Measurements from ENCODE around the gene CX3CR1.
A peak's percentile ranks its signal among the peaks of the same experiment; 100 is the strongest.
"Not testable (repeated sequence)": the region's sequence is repeated elsewhere in the genome, so short reads cannot be mapped to it uniquely, and the experiment has no call there.

The CX3CR1 gene

DNA sequence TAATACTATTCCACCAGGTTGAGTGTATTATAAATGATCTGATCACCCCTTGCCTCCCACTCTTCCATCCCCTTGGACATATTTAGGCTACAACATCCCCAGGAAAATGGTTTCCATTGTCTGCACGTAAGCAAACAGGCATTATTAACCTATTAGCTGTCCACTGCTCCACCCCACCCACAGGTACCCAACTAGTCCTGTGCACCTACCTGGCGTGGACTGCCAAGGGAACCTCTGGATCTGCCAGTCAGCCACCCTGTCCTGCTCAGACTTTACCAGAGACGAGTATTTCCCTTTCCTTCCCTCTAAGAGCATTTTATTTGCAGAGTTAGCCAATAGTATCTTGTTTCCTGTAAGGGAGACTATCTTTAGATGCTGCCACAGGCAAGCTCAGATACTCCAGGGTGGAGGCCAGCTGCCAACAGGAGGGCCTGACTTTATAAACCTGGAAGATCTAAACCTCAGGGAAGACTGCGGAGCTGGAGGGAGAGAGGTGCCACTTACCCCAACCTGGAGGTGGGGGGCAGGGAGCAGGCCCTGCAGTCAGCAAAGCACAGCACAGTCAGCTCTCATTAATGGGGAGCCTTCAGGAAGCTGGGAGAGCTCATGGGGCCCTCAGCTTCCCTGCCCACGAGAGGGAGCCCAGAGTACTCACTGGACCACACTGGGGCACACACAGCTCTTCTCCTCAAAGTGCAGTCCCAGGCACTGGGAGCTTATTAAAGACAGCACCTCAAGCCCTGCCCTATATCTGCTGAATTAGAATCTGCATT is at the start of gene CX3CR1:
CX3CR1 (minus strand) TSS at position 292 of the 773 bp plus-strand sequence. CDS start 13,527 bp downstream, outside the sequence.
- DNase-seq (ENCODE audit: low spot score): peak; percentile 30

DNA sequence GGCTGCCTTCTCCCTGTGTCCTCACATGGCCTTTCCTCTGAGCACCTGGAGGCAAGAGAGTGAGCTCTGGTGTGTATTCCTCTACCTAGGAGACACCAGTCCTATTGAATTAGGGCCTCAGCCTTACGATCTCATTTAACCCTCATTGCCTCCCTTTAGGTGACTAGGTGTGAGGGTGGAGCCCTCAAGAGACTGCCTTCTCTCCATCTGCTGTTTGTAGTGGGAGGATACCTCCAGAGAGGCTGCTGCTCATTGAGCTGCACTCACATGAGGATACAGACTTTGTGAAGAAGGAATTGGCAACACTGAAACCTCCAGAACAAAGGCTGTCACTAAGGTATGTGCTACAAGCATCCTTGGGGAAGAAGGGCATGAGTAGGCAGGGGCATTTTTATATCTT is 49.7 kb upstream of the CX3CR1 start, which contains the start of gene CCR8:
CCR8 (plus strand) TSS at position 217 of the 400 bp plus-strand sequence. CDS start 2,623 bp downstream, outside the sequence.
- no peak for DNase-seq (ENCODE audit: low spot score)

DNA sequence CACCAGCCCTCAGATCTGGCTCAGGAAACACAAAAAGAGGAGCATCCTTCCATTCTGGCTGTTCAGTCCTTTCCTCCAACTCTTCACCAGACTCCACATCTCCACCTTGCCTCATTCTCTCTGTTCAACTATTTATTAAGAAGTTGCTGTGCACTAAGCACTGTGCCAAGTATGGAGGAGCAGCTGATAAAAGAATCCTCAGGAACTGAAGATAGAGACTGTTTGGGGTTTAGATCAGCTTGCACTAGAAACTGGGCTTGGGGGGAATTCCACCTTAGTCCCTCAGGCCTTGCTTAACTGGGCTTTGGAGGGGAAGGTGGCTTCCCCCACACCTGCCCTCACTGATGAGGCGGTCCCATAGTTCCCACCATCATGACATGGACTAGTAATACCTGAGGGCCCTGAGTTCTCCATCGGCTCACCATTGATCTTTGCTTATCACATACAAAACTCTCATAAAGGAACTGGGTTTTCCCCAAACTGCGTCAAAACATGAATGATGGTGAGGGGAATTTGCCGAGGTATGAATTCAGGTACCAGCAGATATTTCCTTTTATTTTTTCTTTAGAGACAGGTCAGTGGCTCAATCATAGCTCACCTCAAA is 48.0 kb upstream of the CX3CR1 start:
- DNase-seq (ENCODE audit: low spot score): no peak

DNA sequence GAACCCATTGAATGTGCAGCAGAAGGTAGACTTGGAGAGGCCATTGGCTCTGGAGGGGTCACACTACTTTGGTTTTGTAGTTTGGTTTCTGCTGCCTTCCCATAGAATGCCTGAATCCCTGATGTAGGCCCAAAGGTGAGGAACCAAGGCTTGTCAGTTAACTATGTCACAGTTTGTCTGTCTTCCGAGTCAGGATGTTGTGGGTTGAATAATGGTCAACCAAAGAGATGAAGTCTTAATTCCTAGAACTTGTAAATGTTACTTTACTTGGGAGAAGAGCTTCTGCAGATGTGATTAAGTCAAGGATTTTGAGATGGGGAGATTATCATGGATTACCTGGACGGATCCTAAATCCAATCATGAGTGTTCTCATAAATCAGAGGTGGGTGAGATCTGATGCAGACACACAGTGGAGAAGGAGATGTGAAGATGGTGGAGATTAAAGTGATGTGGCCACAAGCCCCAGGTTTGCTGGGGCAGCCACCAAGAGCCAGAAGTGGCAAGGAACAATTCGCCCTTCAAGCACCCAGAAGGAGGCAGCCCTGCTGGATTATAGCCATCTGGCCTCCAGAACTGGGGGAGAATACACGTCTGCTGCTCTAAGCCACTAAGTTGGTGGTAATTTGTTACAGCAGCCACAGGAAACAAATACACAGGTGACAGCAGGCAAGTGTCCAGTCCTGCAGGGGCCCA is 47.4 kb upstream of the CX3CR1 start:
- DNase-seq (ENCODE audit: low spot score): no peak

- no peak for DNase-seq (ENCODE audit: low spot score)
Observed at GRCh38 chr3:39325236-39325635, 45.4 kb upstream of the CX3CR1 start.

DNA sequence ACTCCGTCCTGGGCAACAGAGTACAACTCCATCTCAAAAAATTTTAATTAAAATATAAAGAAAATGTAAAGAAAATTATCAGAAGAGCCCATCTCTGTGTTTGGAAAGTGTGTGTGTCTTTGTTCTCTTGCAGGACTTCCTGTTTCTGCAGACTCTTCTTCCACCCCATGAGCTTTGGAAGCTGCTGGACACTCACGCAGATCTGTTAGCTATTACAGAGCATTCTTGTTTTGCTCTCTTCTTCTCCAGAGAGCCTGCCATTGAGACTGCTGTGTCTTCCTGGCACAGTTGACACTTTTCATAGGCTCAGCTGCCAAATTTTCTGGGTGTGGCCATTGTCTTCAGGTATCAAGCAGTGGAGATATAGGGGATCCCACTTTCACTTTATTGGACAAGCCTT is 43.7 kb upstream of the CX3CR1 start:
- no peak for DNase-seq (ENCODE audit: low spot score)

- DNase-seq (ENCODE audit: low spot score): no peak
Observed at GRCh38 chr3:39322936-39323335, 43.1 kb upstream of the CX3CR1 start.

GRCh38 chr3:39322209-39322715 is 42.4 kb upstream of the CX3CR1 start:
- not testable (repeated sequence) for DNase-seq (ENCODE audit: low spot score)

DNA sequence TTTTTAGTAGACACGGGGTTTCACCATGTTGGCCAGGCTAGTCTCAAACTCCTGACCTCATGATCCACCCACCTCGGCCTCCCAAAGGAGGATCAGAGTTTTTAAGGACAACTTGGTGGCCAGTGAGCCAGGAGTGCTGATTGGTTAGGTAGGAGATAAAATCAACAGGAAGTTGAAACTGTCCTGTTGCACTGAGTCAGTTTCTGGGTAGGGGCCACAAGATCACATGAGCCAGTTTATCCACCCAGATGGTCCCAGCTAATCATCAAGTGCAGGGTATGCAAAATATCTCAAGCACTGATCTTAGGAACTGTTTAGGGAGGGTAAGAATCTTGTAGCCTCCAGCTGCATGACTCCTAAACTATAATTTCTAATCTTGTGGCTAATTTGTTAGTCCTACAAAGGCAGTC is 41.7 kb upstream of the CX3CR1 start:
- DNase-seq (ENCODE audit: low spot score): not testable (repeated sequence)

DNA sequence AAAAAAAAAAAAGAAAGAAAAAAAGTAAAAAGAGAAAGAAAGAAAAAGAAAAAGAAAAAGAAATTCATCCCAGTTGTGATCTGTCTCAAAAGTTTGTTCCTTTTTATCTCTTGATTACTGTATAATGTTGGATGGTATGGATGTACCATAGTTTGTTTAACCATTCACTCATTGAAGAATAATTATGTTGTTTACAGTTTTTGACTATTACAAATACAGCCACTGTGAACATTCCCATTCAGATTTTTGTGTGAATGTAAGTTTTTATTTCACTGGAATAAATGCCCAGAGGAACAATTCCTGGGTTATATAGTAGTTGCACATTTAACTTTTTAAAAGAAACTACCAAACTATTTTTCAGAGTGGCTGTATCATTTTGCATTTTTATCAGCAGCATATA is 39.4 kb upstream of the CX3CR1 start:
- no peak for DNase-seq (ENCODE audit: low spot score)

DNA sequence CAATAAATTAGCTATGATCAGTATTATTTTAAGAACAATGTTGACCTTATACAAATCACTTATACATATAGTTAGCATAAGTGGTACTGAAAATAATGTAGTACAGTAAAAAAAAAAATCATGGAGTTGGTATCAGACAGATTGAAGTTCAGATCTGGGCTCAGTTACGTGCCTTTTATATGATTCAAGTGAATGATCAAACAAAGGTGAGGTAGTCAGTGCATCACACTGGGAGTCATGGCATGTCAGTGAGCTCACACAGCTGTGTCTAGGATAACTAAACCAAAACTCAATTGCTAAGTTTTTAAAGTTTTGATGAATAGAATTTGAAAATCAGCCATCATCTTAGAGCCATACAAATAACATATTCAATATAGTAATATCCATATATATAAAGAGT is 38.5 kb upstream of the CX3CR1 start:
- no peak for DNase-seq (ENCODE audit: low spot score)

DNA sequence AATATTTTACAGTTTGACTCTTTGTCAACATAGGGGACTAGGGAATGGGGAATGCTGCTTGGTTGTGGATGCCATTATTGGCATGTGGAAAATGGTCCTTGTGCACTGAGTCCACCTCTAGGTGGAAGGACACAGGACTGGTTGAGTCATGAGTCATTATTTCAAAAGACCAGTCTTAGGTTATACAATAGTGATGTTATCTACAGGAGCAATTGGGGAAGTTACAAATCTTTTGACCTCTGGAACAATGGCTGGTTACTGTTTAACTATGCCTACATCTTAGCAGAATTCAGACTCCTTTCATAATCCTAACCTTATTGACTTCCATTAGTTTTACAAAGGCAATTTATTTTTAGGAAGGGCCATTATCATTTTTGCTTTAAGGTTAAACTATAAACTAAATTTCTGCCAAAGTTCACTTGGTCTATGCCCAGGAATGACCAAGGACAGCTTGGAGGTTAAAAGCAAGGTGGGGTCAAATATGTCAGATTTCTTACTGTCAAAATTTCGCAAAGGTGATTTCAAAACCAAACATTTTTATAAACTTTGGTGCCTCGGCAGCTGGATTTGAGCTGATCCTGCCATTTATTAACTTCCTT is 37.8 kb upstream of the CX3CR1 start:
- DNase-seq (ENCODE audit: low spot score): no peak

- no peak for DNase-seq (ENCODE audit: low spot score)
Observed at GRCh38 chr3:39315420-39315819, 35.6 kb upstream of the CX3CR1 start.

DNA sequence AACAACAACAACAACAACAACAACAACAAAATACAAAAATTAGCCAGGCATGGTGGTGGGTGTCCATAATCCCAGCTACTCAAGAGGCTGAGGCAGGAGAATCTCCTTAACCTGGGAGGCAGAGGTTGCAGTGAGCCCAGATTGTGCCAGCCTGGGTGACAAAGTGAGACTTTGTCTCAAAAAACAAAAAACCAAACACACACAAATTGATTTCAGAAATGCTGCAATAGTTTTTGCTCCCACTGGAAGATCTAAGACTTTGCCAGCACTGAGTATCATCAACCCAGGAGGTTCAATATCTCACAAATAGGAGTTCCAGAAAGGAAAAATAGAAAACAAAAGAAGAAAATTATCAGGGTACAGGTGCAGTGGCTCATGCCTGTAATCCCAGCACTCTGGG is 33.5 kb upstream of the CX3CR1 start:
- DNase-seq (ENCODE audit: low spot score): no peak

DNA sequence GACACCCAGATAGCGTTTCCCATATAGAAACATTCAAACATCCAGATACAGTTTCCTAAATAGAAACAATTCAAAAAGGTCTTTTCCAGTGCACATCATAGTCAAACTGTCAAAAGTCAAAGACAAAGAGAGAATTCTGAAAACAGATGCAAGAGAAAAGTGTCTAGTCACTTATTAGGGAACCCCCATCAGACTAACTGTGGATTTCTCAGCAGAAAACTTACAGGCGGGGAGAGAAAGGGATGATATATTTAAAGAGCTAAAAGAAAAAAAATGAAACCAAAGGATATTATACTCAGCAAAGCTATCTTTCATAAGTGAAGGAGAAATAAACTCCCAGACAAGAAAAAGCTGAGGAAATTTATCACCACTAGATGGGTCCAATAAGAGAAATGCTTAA is 22.3 kb upstream of the CX3CR1 start:
- DNase-seq (ENCODE audit: low spot score): no peak

DNA sequence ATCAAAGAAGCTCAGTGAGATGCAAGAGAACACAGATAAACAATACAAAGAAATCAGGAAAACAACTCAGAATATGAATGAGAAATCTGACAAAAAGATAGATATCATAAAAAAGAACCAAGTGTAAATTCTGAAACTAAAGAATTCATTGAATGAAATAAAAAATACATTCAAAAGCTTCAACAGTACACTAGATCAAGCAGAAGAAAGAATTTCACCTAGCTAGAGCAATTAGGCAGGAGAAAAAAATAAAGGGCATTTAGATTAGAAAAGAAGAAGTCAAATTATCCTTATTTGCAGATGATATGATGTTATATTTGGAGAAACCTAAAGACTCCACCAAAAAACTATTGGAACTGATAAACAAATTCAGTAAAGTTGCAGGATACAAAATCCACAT is 19.4 kb upstream of the CX3CR1 start:
- DNase-seq (ENCODE audit: low spot score): no peak

DNA sequence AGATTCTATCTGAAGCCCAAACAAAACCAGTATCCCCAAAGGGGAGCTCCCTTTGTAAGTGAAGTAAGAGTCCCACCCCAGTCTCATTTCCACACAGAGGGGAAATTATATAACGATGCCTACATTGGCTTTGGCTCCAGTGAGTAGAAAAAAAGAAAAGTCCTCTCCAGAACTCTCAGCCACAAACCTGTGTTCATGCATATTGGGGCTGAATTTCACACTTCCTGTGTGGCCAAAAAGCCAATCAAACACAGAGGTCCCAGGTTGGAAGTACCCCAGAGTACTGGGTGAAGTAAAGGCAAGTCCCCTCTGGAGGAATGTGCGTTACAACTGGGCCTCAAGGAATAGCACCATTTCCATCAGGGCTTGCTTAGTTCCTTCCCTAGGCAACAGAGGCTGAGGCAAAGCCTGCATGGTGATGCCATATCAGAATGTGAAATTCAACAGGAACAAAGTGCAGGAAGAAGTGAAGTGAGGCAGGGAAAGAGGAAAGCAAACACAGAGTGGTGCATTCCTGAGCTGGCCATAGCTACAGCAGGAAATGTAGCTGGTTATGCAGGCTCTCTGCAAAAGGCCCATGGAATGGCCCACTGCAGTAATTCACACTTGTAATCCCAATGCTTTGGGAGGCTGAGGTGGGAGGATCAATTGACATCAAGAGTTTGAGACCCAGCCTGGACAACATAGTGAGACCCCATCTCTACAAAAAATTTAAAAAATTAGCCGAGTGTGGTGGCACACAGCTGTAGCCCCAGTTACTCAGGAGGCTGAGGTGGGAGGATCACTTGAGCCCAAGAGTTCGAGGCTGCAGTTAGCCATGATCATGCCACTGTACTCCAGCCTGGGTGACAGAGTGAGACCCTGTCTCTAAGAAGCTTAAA is 16.6 kb upstream of the CX3CR1 start:
- no peak for DNase-seq (ENCODE audit: low spot score)

GRCh38 chr3:39295184-39295775 is 15.4 kb upstream of the CX3CR1 start:
- no peak for DNase-seq (ENCODE audit: low spot score)

DNA sequence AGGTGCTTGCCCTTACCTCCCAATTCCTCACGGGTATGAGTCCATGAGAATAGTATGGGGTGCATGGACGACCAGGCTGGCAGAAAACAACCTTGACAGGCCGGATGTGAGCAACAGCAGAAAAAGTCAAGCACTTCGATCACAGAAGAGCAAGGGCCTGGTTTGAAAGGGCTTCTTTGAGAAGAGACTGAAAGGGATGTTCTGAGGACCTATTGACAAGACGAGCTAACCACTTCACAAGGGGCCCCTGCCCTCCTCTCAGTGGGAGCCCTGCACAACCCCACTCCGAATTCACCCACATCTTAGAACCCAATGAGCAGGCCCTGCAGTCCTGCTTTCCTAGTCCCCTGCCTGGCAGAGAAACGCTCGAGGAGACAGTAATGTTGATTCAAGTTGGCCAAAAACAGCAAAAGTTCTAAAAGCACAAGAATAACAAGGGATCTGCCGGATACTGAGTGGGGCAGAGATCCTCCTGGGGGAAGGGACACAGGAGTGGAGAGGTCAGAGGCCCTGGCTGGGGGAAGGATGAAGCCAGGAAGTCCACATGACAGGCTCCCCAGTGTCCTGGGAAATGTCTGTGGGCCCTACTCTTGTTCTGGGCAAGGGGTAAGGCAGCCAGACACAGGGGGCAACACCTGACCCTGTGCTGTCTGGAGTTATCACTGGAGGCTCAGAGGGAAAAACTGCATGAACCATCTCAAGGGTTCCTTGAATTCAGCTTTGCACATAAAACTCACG is 14.8 kb upstream of the CX3CR1 start:
- DNase-seq (ENCODE audit: low spot score): no peak

- no peak for DNase-seq (ENCODE audit: low spot score)
Observed at GRCh38 chr3:39292961-39293360, 13.1 kb upstream of the CX3CR1 start.
